PFSK-1 (cell line): ENCODE results near the gene C6orf132.

Experiments used
- FOXP2 ChIP-seq: optimal IDR thresholded peaks from 2 replicates; pipeline ENCODE3; 2011; ENCODE audit warnings: borderline replicate concordance, control low read depth, inconsistent platforms; ENCODE audit not compliant: insufficient read depth; ENCODE audit errors: extremely low read length, extremely low read depth
- POLR2AphosphoS5 ChIP-seq: IDR thresholded peaks from 2 replicates; pipeline ENCODE4 v1.6.1; 2012; ENCODE audit warnings: low read depth, mild to moderate bottlenecking, control low read depth, low read length, moderate library complexity
- SIN3A ChIP-seq: IDR thresholded peaks from 2 replicates; pipeline ENCODE4 v1.6.1; 2012; ENCODE audit warnings: mild to moderate bottlenecking, low read length, moderate library complexity, borderline replicate concordance; ENCODE audit not compliant: insufficient read depth
- TAF1 ChIP-seq: IDR thresholded peaks from 2 replicates; pipeline ENCODE4 v1.6.1; 2012; ENCODE audit warnings: low read length, control low read depth, borderline replicate concordance; ENCODE audit not compliant: insufficient read depth
- TF ChIP-seq, protein P1 (sequence below), 2 experiments: IDR thresholded peaks; 2 replicates each; pipeline versions ENCODE4 v1.6.1 to v1.8.0; 2011 to 2012; ENCODE audit warnings: low read depth in 2 of 2, low read length in 2 of 2, control low read depth in 1 of 2, inconsistent platforms in 1 of 2, mild to moderate bottlenecking in 1 of 2, moderate library complexity in 1 of 2; ENCODE audit not compliant: insufficient read depth in 1 of 2

The C6orf132 gene

DNA sequence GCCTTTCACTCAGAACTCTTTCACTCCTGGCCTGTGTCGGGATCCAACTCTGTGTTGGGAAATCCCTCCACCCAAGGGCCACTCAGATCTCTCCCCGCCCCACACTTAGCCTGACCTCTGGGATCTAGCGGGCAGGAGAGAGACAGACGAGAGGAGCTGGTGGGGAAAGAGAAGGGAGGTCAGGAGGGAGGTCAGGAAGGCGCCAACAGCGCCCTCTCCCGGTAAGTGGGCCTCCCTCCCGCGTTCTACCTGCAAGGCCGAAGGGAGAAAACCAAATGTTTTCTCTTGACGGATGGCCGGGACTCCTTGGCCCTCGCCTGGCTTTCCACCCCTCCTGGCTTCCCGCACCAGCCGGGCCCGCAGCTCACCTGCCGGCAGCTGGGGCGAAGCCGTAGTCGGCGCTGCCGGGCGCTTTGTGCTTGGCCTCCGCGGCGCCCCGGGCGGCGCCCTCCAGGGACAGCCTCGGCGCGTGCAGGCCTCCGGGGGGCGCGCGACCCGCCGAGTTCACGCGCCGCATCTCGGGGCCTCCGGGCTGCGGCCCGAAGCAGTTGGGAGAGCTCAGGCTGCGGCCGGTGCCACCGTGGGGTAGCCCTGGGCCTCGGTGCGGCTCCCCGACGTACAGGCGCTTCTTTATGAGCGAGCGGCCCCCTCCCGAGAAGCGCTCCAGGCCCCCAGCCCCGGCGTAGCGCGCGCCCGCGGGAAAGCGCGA is 38.2 kb downstream of the C6orf132 start:
- TF ChIP-seq, protein P1, sequence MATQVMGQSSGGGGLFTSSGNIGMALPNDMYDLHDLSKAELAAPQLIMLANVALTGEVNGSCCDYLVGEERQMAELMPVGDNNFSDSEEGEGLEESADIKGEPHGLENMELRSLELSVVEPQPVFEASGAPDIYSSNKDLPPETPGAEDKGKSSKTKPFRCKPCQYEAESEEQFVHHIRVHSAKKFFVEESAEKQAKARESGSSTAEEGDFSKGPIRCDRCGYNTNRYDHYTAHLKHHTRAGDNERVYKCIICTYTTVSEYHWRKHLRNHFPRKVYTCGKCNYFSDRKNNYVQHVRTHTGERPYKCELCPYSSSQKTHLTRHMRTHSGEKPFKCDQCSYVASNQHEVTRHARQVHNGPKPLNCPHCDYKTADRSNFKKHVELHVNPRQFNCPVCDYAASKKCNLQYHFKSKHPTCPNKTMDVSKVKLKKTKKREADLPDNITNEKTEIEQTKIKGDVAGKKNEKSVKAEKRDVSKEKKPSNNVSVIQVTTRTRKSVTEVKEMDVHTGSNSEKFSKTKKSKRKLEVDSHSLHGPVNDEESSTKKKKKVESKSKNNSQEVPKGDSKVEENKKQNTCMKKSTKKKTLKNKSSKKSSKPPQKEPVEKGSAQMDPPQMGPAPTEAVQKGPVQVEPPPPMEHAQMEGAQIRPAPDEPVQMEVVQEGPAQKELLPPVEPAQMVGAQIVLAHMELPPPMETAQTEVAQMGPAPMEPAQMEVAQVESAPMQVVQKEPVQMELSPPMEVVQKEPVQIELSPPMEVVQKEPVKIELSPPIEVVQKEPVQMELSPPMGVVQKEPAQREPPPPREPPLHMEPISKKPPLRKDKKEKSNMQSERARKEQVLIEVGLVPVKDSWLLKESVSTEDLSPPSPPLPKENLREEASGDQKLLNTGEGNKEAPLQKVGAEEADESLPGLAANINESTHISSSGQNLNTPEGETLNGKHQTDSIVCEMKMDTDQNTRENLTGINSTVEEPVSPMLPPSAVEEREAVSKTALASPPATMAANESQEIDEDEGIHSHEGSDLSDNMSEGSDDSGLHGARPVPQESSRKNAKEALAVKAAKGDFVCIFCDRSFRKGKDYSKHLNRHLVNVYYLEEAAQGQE (IDR thresholded peaks at IDR 0.05; ENCODE audit: insufficient read depth in 1 of 2, low read depth in 2 of 2, low read length in 2 of 2) = no peak
- TF ChIP-seq POLR2AphosphoS5 (no peak), FOXP2 (no peak), TAF1 (no peak), SIN3A (no peak)

DNA sequence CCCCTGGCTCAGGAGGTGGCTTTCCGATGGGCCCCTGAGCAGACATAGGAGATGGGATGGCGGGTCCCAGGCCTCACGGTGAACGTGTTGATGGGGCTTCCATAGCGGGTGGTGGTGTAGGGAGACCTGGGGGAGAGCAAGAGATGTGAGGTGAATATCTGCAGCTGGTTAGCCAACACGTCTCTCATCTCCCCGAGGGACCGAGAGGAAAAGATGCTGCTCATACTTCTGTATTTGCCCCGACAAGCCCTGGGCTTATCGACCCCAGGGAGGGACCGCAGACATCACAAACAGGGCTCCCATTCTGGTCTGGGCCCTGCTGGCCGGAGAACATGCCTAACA is 38.7 kb downstream of the C6orf132 start:
- TF ChIP-seq POLR2AphosphoS5 = no peak
- no peak for TF ChIP-seq TAF1
- TF ChIP-seq SIN3A = no peak

DNA sequence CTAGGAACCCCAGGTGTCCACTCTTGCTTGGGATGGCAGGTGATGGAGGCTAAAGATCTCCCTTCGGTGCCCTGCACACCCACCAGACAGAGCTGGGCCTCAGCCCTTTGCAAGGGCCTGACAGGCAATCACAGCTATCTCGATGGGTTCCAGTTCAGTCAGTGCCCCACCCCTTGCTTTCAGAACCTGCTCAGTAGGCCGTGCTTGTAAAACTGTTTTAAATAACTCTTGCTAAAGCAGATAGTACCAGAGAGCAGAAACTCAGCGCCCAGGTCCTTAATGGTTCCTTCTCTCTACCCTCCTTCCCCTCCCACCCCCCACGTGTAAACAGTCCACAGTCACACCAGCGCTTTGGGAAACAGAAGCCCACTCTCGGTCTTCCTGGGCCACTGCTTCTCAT is 39.2 kb downstream of the C6orf132 start:
- TF ChIP-seq POLR2AphosphoS5 (no peak), TAF1 (no peak), FOXP2 (no peak), SIN3A (no peak)
- TF ChIP-seq, protein P1 (IDR thresholded peaks at IDR 0.05; ENCODE audit: insufficient read depth in 1 of 2, low read depth in 2 of 2, low read length in 2 of 2) = no peak

DNA sequence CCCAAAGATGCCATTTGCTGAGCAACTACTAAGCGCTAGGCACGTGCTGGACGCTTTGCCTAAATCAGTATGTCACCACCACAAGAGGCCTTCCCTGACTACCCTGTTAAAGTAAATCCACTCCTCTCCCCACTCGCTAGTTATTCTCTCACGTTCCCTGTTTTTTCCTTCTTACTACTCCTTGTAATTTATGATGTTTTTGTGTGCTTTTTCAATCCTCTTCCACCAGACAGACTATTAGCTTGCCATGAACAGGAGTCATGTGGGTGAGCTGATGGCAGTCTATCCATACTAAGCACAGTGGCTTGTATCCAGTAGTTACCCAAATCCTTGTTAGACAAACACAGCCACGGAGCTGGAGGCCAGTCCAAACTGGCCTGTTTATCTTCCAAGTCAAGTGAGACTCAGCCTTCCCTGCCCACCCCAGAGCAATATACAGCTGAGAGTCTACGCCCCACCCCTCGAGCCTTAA is 41.2 kb downstream of the C6orf132 start:
- TF ChIP-seq TAF1 = no peak
- TF ChIP-seq, protein P1 (IDR thresholded peaks at IDR 0.05; ENCODE audit: insufficient read depth in 1 of 2, low read depth in 2 of 2, low read length in 2 of 2) = no peak
- no peak for TF ChIP-seq POLR2AphosphoS5

DNA sequence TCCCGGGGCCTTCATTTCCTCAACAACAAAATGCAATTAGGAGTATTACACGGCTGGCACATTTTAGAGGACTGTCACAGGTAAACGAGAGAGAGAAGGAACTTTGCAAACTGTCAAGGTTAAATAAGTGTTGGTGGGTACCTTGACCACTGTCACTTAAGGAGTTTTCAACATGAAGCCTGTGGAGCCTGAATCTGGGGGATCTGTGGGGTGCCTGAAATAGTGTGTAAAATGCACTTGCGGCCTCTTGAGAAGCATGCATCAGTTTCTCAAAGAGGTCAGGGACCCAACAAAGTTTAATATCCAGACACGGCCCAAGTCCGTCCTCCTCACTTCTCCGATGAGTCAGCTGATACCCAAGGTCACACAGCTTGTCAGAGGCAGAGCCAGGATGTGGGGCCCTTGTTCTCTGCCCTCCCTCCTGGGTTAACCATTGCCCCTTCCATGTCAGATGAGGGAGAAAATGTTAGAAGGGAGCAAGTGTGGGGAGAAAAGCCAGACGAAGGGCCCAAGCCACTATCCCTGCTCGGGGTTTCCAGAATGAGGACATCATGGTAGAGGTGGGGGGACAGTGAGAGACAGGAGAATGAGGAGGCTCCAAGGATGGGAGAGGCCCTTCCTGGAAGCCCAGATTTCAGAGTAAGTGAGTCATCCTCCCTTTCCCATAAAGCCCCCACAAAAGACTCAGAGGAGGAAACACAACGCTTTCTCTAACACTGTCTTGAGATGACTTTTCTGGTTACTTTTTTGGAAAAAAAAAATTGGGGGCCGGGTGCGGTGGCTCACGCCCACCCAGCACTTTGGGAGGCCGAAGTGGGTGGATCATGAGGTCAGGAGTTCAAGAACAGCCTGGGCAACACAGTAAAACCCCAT is 42.2 kb downstream of the C6orf132 start:
- TF ChIP-seq TAF1 (no peak), POLR2AphosphoS5 (no peak), FOXP2 (no peak), SIN3A (no peak)
- TF ChIP-seq, protein P1 (IDR thresholded peaks at IDR 0.05; ENCODE audit: insufficient read depth in 1 of 2, low read depth in 2 of 2, low read length in 2 of 2) = no peak
